Activated CD8-positive, alpha-beta memory T cell treated with anti-CD3 and anti-CD28 coated beads, Interleukin-2, amount 50 U/mL, for 4 hours (primary cell): ENCODE measurements around the gene MIEF1.

ENCODE experiments used
- DNase-seq: peaks from one replicate; pipeline ENCODE4 v3.0.0-alpha.2; 2020

MIEF1 gene

DNA sequence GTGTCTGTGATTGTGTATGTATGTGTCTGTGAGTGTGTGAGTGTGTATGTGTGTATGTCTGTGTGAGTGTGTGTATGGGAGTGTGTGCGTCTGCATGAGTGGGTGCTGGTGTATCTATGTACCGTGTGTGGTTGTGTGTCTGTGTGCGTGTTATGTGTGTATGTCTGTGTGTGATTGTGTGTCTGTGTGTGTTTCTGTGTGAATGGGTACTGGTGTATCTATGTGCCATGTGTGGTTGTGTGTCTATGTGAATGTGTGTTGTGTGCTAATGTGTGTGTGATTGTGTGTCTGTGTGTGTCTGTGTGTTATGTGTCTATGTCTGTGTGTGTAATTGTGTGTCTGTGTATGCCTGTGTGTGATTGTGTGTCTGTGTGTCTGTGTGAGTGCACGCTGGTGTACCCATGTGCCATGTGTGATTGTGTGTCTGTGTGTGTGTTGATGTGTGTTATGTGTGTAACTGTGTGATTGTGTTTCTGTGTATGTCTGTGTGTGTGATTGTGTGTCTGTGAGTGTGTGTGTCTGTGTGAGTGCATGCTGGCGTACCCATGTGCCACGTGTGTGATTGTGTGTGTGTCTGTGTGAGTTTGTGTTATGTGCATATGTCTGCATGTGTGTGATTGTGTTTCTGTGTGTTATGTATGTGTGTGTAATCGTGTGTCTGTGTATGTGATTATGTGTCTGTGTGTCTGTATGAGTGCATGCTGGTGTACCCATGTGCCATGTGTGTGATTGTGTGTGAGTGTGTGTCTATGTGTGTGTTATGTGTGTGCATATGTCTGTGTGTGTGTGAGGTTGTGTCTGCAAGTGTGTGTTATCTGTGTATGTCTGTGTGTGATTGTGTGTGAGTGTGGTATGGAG is 61.7 kb downstream of the MIEF1 start:
- DNase-seq: no peak

DNA sequence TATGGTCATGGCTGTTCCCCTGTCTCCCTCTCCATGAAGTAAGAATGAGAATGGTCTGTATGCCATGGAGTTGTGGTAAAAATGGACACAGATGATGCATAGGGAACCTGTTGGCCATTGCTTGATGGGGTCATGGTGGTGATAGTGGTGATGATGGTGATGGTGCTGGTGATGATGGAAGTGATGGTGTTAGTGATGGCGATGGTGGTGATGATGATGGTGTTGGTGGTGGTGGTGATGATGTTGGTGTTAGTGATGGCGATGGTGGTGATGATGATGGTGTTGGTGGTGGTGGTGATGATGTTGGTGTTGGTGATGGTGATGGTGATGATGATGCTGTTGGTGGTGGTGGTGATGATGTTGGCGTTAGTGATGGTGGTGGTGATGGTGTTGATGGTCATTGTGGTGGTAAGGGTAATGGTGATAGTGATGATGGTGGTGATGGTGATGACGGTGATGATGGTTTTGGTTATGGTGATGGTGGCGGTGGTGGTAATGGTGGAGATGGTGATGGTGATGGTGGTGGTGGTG is 63.4 kb downstream of the MIEF1 start:
- DNase-seq: no peak

DNA sequence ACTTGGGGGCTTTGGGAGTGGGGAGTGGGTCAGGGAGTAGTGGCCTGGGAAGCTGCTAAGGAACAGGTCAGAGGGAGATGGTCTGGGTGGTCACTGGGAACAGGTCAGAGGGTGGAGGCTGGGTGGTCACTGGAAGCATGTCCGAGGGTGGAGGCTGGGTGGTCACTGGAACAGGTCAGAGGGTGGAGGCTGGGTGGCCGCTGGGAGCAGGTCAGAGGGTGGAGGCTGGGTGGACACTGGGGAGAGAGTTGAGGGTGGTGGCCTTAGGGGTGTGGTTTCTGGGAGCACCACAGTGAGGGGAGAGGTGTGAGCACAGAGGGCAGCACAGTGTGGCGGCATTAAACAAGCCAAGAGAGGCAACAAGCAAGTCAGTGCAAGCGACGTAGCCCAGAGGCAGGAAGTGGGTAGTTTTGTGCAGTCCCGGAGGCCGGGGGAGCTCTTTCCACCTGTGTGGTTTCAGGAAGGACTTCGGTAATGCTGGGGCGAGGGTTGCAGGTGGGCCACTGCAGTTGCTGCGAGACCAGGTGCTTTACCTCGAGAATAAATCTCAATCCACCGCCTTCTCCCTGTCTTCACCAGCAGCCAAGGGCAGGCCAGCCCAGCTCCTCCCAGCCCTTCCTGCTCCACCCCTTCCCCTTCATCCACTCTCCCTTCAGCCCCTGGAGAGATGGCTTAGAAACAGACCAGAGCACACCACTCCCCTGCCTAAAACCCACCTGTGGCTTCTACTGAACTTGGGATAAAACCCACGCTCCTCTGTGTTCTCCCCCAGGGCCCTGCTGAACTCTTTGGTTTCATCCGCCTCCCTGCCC is 65.3 kb downstream of the MIEF1 start:
- peak; percentile 34 for DNase-seq
